K562 (cell line): Measurements from ENCODE around the gene SLC7A1. TPM values are rescaled to one million over a fixed set of nuclear protein-coding genes. Genes with fewer than 3 reads are reported as not detected.

Experiments
- CC2D1A ChIP-seq: fragments of 450-650 bp; IDR thresholded peaks from 2 replicates; pipeline ENCODE4 v1.6.1; 2017; ENCODE audit warnings: mild to moderate bottlenecking
- ETV6 ChIP-seq, 3 experiments: fragments of 150-350 bp in 1 of 3; sonication (generic) in 1 of 3; formaldehyde crosslinking in 1 of 3; IDR thresholded peaks; 2 replicates each; pipeline versions ENCODE4 v1.6.1 to v1.8.0; 2014 to 2022; ENCODE audit warnings: borderline replicate concordance in 2 of 3, low read depth in 2 of 3, antibody characterized with exemption in 1 of 3, low read length in 1 of 3, mild to moderate bottlenecking in 1 of 3, missing genetic modification reagents in 1 of 3
- EZH2 ChIP-seq: IDR thresholded peaks from 2 replicates; pipeline ENCODE4 v1.6.1; 2012; ENCODE audit warnings: low read depth, mild to moderate bottlenecking, inconsistent platforms, low read length, borderline replicate concordance
- HDAC2 ChIP-seq: fragments of 450-650 bp; IDR thresholded peaks from 2 replicates; pipeline ENCODE4 v1.6.1; 2016; ENCODE audit warnings: mild to moderate bottlenecking
- JUNB ChIP-seq: fragments of 450-650 bp; formaldehyde crosslinking; conservative IDR thresholded peaks from 2 replicates; pipeline ENCODE4 v1.4.0; 2020; ENCODE audit warnings: mild to moderate bottlenecking
- NFIX ChIP-seq: fragments of 250-450 bp; sonication (Bioruptor Pico); IDR thresholded peaks from 2 replicates; pipeline ENCODE4 v1.4.0; 2020; ENCODE audit warnings: low read depth, mild to moderate bottlenecking, moderate library complexity
- PRMT5 ChIP-seq: sonication (generic); formaldehyde crosslinking; IDR thresholded peaks from 2 replicates; pipeline ENCODE4 v1.5.0; 2020; ENCODE audit warnings: missing genetic modification reagents
- SETDB1 ChIP-seq: IDR thresholded peaks from one replicate; pipeline ENCODE4 v1.6.1; 2012; ENCODE audit warnings: low read length, control low read depth, inconsistent platforms
- SIN3B ChIP-seq: fragments of 450-650 bp; IDR thresholded peaks from 2 replicates; pipeline ENCODE4 v1.6.1; 2017; ENCODE audit warnings: low read depth, mild to moderate bottlenecking, moderate library complexity
- ZNF23 ChIP-seq: fragments of 250-450 bp; sonication (Bioruptor Pico); IDR thresholded peaks from 2 replicates; pipeline ENCODE4 v1.4.0; 2020; ENCODE audit warnings: mild to moderate bottlenecking
- polyA plus RNA-seq, 8 experiments: library from polyadenylated mRNA; depleted of rRNA in 4 of 8; stranded (reverse) in 5 of 8; unstranded in 3 of 8; fragments of >200 nt; fragmentation: Nextera tagmentation in 2 of 8; fragmentation: Illumina TruSeq in 1 of 8; extraction: Ambion mirVana in 2 of 8; extraction: Trizol in 1 of 8; gene quantifications; 2 replicates each; pipeline versions ENCODE4 v1.2.1 to v1.2.3, GENCODE V29; 2011 to 2014; ENCODE audit warnings: inconsistent platforms in 1 of 8, missing spikeins in 1 of 8
- total RNA-seq, 7 experiments: library from RNA; depleted of rRNA in 6 of 7; stranded (reverse); fragments of >200 nt in 6 of 7; fragmentation: Illumina TruSeq in 2 of 7; extraction: Trizol in 2 of 7; gene quantifications; 2 replicates each; pipeline versions ENCODE4 v1.2.1 to v1.2.3, GENCODE V29; 2011 to 2021; ENCODE audit warnings: low replicate concordance in 1 of 7
- TF ChIP-seq, protein P1 (sequence below), 2 experiments: fragments of 450-650 bp in 1 of 2; IDR thresholded peaks; 2 replicates each; pipeline ENCODE4 v1.6.1; 2011 to 2017; ENCODE audit warnings: low read depth in 2 of 2, antibody characterized with exemption in 1 of 2, borderline replicate concordance in 1 of 2, low read length in 1 of 2, mild to moderate bottlenecking in 1 of 2, mixed read lengths in 1 of 2; ENCODE audit not compliant: control insufficient read depth in 1 of 2

The SLC7A1 gene
- total and polyA plus RNA-seq, 9 of the 15 experiments (the other 6 are each of a cell fraction or from before 2014, with no cell fraction given): 3.3 to 69.7 (median 10.8) TPM

GRCh38 chr13:29504691-29505090, 90.8 kb downstream of the SLC7A1 start (continued):
- TF ChIP-seq, protein P1, sequence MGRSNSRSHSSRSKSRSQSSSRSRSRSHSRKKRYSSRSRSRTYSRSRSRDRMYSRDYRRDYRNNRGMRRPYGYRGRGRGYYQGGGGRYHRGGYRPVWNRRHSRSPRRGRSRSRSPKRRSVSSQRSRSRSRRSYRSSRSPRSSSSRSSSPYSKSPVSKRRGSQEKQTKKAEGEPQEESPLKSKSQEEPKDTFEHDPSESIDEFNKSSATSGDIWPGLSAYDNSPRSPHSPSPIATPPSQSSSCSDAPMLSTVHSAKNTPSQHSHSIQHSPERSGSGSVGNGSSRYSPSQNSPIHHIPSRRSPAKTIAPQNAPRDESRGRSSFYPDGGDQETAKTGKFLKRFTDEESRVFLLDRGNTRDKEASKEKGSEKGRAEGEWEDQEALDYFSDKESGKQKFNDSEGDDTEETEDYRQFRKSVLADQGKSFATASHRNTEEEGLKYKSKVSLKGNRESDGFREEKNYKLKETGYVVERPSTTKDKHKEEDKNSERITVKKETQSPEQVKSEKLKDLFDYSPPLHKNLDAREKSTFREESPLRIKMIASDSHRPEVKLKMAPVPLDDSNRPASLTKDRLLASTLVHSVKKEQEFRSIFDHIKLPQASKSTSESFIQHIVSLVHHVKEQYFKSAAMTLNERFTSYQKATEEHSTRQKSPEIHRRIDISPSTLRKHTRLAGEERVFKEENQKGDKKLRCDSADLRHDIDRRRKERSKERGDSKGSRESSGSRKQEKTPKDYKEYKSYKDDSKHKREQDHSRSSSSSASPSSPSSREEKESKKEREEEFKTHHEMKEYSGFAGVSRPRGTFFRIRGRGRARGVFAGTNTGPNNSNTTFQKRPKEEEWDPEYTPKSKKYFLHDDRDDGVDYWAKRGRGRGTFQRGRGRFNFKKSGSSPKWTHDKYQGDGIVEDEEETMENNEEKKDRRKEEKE (IDR thresholded peaks at IDR 0.05; ENCODE audit: borderline replicate concordance in 1 of 2, control insufficient read depth in 1 of 2, low read depth in 2 of 2, low read length in 1 of 2): no peak
- TF ChIP-seq PRMT5 (CRISPR knock-in tag) (no peak), JUNB (CRISPR knock-in tag) (no peak), SIN3B (no peak), ZNF23 (CRISPR knock-in tag) (no peak), ETV6 (IDR thresholded peaks at IDR 0.05; ENCODE audit: borderline replicate concordance in 1 of 2, low read depth in 2 of 2, low read length in 1 of 2) (no peak), ETV6 (CRISPR knock-in tag; IDR thresholded peaks at IDR 0.05; ENCODE audit: borderline replicate concordance) (no peak), HDAC2 (no peak), CC2D1A (no peak), SETDB1 (no peak), EZH2 (no peak), NFIX (CRISPR knock-in tag) (no peak)
